K562 (cell line): Measurements from ENCODE around the gene PKIB. TPM values are rescaled to one million over a fixed set of nuclear protein-coding genes. Genes with fewer than 3 reads are reported as not detected.

Experiments
- ATAC-seq: fragments of 200-7000 bp; cut with Tn5 transposase; 3 replicates; pipeline ENCODE4 v1.9.1; 2020; ENCODE audit warnings: moderate library complexity
- BruUV-seq: library from RNA; stranded (reverse); fragments of 400-500 nt; replicated peaks from 2 replicates; lab custom pipeline; 2021; lab: Mats Ljungman, UMichigan
- CTCF ChIA-PET: fragments of 300-600 bp; formaldehyde crosslinking; extraction: SDS; loops from one replicate; lab custom pipeline; 2021; ENCODE audit warnings: low intra/inter-chr PET ratio; lab: Yijun Ruan, JAX
- POLR2A ChIA-PET: fragments of 300-600, 350-650 bp; sonication (Branson Sonifier 250); formaldehyde crosslinking; extraction: SDS; loops from one replicate; lab custom pipeline; 2021; ENCODE audit warnings: antibody characterized with exemption, inconsistent platforms; lab: Yijun Ruan, JAX
- DNase-seq, 4 experiments: peaks; one replicate each; pipeline versions ENCODE4 v3.0.0 to v3.0.0-alpha.2; 2011 to 2018; ENCODE audit warnings: low spot score in 3 of 4, mixed read lengths in 3 of 4; ENCODE audit errors: extremely low read depth in 1 of 4
- FAIRE-seq: peaks from 2 replicates; lab custom pipeline; 2011; peaks lifted over from hg19 to GRCh38; lab: Jason Lieb, UNC
- H2AFZ ChIP-seq: 2 replicates; pipeline ENCODE4 v1.6.0; 2011; ENCODE audit warnings: low read depth, low read length, control low read depth, inconsistent platforms
- H3K27ac ChIP-seq: fragments of 200-600 bp; 3 replicates; pipeline ENCODE4 v1.8.0; 2011; ENCODE audit warnings: low read depth, mild to moderate bottlenecking, control low read depth, inconsistent platforms, low read length, moderate library complexity, mixed read lengths; ENCODE audit errors: extremely low read depth
- H3K27me3 ChIP-seq, 2 experiments: fragments of 300-600 bp in 1 of 2; 2 replicates in 1 of 2; 3 replicates in 1 of 2; pipeline versions ENCODE4 v1.6.0 to v1.8.0; 2011; ENCODE audit warnings: inconsistent platforms in 2 of 2, low read length in 2 of 2, mild to moderate bottlenecking in 1 of 2, mixed read lengths in 1 of 2, moderate library complexity in 1 of 2; ENCODE audit not compliant: control insufficient read depth in 2 of 2, insufficient read depth in 2 of 2
- H3K36me3 ChIP-seq: fragments of 300-600 bp; 3 replicates; pipeline ENCODE4 v1.8.0; 2011; ENCODE audit warnings: mild to moderate bottlenecking, low read length, inconsistent platforms; ENCODE audit not compliant: control insufficient read depth, insufficient read depth
- H3K4me1 ChIP-seq, 2 experiments: fragments of 200-600 bp in 1 of 2; replicated peaks in 1 of 2; 2 replicates in 1 of 2; 3 replicates in 1 of 2; pipeline versions ENCODE4 v1.5.1 to v1.8.0; 2011; ENCODE audit warnings: inconsistent platforms in 2 of 2, low read length in 2 of 2, mild to moderate bottlenecking in 1 of 2, mixed read lengths in 1 of 2, moderate library complexity in 1 of 2; ENCODE audit not compliant: control insufficient read depth in 2 of 2, insufficient read depth in 2 of 2
- H3K4me2 ChIP-seq: 2 replicates; pipeline ENCODE4 v1.6.1; 2011; ENCODE audit warnings: low read length, control low read depth, inconsistent platforms, mixed read lengths; ENCODE audit not compliant: insufficient read depth
- H3K4me3 ChIP-seq: fragments of 200-600 bp; sonication (generic), shearing (Covaris generic); 2 replicates; pipeline ENCODE4 v1.5.1; 2016; ENCODE audit warnings: control low read depth, inconsistent platforms
- H3K79me2 ChIP-seq: fragments of 200-600 bp; 3 replicates; pipeline ENCODE4 v1.8.0; 2011; ENCODE audit warnings: low read length, inconsistent platforms; ENCODE audit not compliant: control insufficient read depth, insufficient read depth
- H3K9ac ChIP-seq, 2 experiments: 2 replicates each; pipeline versions ENCODE4 v1.6.0 to v1.6.1; 2011; ENCODE audit warnings: low read depth in 2 of 2, low read length in 2 of 2, control low read depth in 1 of 2, inconsistent platforms in 1 of 2, mild to moderate bottlenecking in 1 of 2, mixed read lengths in 1 of 2; ENCODE audit not compliant: insufficient read depth in 1 of 2
- H3K9me1 ChIP-seq: one replicate; pipeline ENCODE4 v1.6.0; 2011; ENCODE audit warnings: inconsistent platforms, mild to moderate bottlenecking, low read length, moderate library complexity; ENCODE audit not compliant: control insufficient read depth, insufficient read depth
- H3K9me3 ChIP-seq: replicated peaks from 2 replicates; pipeline ENCODE4 v1.5.1; 2011; ENCODE audit warnings: low read depth, low read length, inconsistent platforms; ENCODE audit not compliant: control insufficient read depth, insufficient read depth
- H4K20me1 ChIP-seq: replicated peaks from 2 replicates; pipeline ENCODE4 v1.6.1; 2011; ENCODE audit warnings: low read length, inconsistent platforms, mixed read lengths; ENCODE audit not compliant: control insufficient read depth, insufficient read depth
- DMBX1 ChIP-seq: fragments of 250-450 bp; sonication (Bioruptor Pico); IDR thresholded peaks from 2 replicates; pipeline ENCODE4 v1.8.0; 2022; ENCODE audit warnings: inconsistent platforms, mild to moderate bottlenecking, moderate library complexity, borderline replicate concordance
- GABPB2 ChIP-seq: fragments of 250-450 bp; sonication (Bioruptor Pico); conservative IDR thresholded peaks from 2 replicates; pipeline ENCODE4 v1.5.1; 2021; ENCODE audit warnings: mild to moderate bottlenecking
- HMGN3 ChIP-seq: IDR thresholded peaks from 2 replicates; pipeline ENCODE4 v1.6.1; 2011; ENCODE audit warnings: borderline replicate concordance, low read depth, mild to moderate bottlenecking, mixed read lengths, low read length; ENCODE audit not compliant: insufficient read length; ENCODE audit errors: extremely low read depth
- HNRNPLL ChIP-seq: fragments of 200-400 bp; formaldehyde crosslinking; IDR thresholded peaks from 2 replicates; pipeline ENCODE4 v1.6.1; 2017; ENCODE audit warnings: low read length, low read depth, mild to moderate bottlenecking; ENCODE audit not compliant: poor library complexity, severe bottlenecking
- MXI1 ChIP-seq: IDR thresholded peaks from 2 replicates; pipeline ENCODE4 v1.6.1; 2011; ENCODE audit warnings: low read depth, mild to moderate bottlenecking, improper control_type of control experiment, low read length
- MYC ChIP-seq, 2 experiments: fragments of 250-450 bp in 1 of 2; sonication (Bioruptor Pico) in 1 of 2; IDR thresholded peaks; 2 replicates each; pipeline versions ENCODE4 v1.5.1 to v1.6.1; 2012 to 2021; ENCODE audit warnings: low read depth in 2 of 2, borderline replicate concordance in 1 of 2, improper control_type of control experiment in 1 of 2, low read length in 1 of 2, mild to moderate bottlenecking in 1 of 2, moderate library complexity in 1 of 2
- RUNX1 ChIP-seq: sonication (generic); IDR thresholded peaks from 2 replicates; pipeline ENCODE4 v1.6.1; 2016; ENCODE audit warnings: antibody characterized with exemption, low read depth
- TAF1 ChIP-seq: IDR thresholded peaks from 2 replicates; pipeline ENCODE4 v1.6.1; 2011; ENCODE audit warnings: mild to moderate bottlenecking, low read length, moderate library complexity; ENCODE audit not compliant: insufficient read depth, control insufficient read depth, severe bottlenecking; ENCODE audit errors: extremely low read depth
- TAF7 ChIP-seq: fragments of 450-650 bp; IDR thresholded peaks from 2 replicates; pipeline ENCODE4 v1.6.1; 2016; ENCODE audit warnings: missing genetic modification characterization, missing compliant biosample characterization
- TFAM ChIP-seq: fragments of 250-450 bp; sonication (Bioruptor Pico); conservative IDR thresholded peaks from 2 replicates; pipeline ENCODE4 v1.5.0; 2021; ENCODE audit warnings: mild to moderate bottlenecking, moderate library complexity
- WGBS: fragments of 100-300 bp; shearing (Covaris generic); methylation state at CpG from one replicate; pipeline ENCODE4 v1.1.6; 2016; ENCODE audit warnings: low coverage, mixed read lengths; ENCODE audit not compliant: insufficient coverage; ENCODE audit errors: missing lambda C conversion rate; 5-methylcytosine and 5-hydroxymethylcytosine counted together
- in situ Hi-C: fragments of 300-500 bp; cut with MboI; formaldehyde crosslinking; loops from 4 replicates; pipeline ENCODE4 v1.15.0; 2018; ENCODE audit warnings: inconsistent platforms, mixed read lengths
- intact Hi-C: fragments of 100-400 bp; cut with micrococcal nuclease; formaldehyde crosslinking; loops from 2 replicates; pipeline ENCODE4 v1.14.2; 2022
- polyA plus RNA-seq, 8 experiments: library from polyadenylated mRNA; depleted of rRNA in 4 of 8; stranded (reverse) in 5 of 8; unstranded in 3 of 8; fragments of >200 nt; fragmentation: Nextera tagmentation in 2 of 8; fragmentation: Illumina TruSeq in 1 of 8; extraction: Ambion mirVana in 2 of 8; extraction: Trizol in 1 of 8; gene quantifications; 2 replicates each; pipeline versions ENCODE4 v1.2.1 to v1.2.3, GENCODE V29; 2011 to 2014; ENCODE audit warnings: inconsistent platforms in 1 of 8, missing spikeins in 1 of 8
- total RNA-seq, 7 experiments: library from RNA; depleted of rRNA in 6 of 7; stranded (reverse); fragments of >200 nt in 6 of 7; fragmentation: Illumina TruSeq in 2 of 7; extraction: Trizol in 2 of 7; gene quantifications; 2 replicates each; pipeline versions ENCODE4 v1.2.1 to v1.2.3, GENCODE V29; 2011 to 2021; ENCODE audit warnings: low replicate concordance in 1 of 7
- TF ChIP-seq, protein P1 (sequence below): fragments of 450-650 bp; IDR thresholded peaks from 2 replicates; pipeline ENCODE4 v1.6.1; 2017; ENCODE audit warnings: antibody characterized with exemption, mild to moderate bottlenecking

Gene PKIB
- total and polyA plus RNA-seq, 9 of the 15 experiments (the other 6 are each of a cell fraction or from before 2014, with no cell fraction given), result 14.8 to 37.5 (median 27.4) TPM

DNA sequence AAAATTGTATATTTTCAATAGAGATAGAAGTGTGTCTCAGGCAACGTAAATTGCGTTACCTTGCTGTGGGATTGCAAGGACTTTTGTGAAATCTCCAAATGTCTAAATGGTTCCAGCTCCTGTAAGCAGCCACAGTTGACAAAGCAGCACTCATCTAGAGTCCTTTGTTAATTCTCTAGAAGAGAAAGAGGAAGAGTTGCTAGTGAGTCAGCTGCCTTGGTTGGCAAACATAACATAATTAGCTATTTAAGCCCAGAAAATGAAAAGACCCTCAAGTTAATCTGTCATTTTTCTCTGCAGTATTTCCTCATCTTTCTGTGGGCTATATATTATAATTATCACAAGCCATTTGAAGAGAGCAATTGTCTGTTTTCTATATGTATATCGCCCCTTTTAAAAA, 102.9 kb downstream of the PKIB start (continued):
- no peak for TF ChIP-seq RUNX1
- TF ChIP-seq, protein P1, sequence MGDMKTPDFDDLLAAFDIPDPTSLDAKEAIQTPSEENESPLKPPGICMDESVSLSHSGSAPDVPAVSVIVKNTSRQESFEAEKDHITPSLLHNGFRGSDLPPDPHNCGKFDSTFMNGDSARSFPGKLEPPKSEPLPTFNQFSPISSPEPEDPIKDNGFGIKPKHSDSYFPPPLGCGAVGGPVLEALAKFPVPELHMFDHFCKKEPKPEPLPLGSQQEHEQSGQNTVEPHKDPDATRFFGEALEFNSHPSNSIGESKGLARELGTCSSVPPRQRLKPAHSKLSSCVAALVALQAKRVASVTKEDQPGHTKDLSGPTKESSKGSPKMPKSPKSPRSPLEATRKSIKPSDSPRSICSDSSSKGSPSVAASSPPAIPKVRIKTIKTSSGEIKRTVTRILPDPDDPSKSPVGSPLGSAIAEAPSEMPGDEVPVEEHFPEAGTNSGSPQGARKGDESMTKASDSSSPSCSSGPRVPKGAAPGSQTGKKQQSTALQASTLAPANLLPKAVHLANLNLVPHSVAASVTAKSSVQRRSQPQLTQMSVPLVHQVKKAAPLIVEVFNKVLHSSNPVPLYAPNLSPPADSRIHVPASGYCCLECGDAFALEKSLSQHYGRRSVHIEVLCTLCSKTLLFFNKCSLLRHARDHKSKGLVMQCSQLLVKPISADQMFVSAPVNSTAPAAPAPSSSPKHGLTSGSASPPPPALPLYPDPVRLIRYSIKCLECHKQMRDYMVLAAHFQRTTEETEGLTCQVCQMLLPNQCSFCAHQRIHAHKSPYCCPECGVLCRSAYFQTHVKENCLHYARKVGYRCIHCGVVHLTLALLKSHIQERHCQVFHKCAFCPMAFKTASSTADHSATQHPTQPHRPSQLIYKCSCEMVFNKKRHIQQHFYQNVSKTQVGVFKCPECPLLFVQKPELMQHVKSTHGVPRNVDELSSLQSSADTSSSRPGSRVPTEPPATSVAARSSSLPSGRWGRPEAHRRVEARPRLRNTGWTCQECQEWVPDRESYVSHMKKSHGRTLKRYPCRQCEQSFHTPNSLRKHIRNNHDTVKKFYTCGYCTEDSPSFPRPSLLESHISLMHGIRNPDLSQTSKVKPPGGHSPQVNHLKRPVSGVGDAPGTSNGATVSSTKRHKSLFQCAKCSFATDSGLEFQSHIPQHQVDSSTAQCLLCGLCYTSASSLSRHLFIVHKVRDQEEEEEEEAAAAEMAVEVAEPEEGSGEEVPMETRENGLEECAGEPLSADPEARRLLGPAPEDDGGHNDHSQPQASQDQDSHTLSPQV, result peak; percentile 8; the same call in 1 of the 2 replicates
- TF ChIP-seq HNRNPLL, result peak; percentile 12
- no peak for TF ChIP-seq HMGN3

DNA sequence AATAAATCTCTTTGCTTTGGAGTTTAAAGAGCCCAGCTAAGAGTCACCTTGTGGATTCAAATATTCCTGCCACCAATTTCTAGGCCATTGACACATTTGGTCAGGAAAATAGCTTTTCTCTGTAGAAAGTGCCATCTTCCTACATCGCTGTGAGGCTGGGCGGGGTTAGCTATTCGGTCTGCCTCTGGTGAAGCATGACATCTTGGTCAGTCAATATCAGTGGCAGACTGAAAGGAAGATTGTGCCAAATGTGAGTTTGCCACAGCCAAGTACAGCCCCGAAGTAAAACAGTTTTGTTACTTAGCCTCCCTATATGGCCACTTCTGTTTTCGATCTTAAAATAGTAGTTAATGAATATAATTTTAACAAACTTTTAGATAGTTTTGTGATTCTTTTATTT, 103.9 kb downstream of the PKIB start:
- Histone ChIP-seq H3K9me3 (no peaks in the 10 kb centered on the region), H3K4me1 (peaks cover 5 to 37% of the 10 kb centered on the region in 2 experiments; a peak in 3 of 5 replicates), H3K27ac (peak overlapping the region; percentile 74), H3K9me1 (no peaks in the 10 kb centered on the region), H3K4me2 (peak overlapping the region; percentile 21; the same call in 1 of the 2 replicates), H4K20me1 (no peaks in the 10 kb centered on the region), H3K4me3 (no peak overlapping the region), H3K9ac (peak overlapping the region in 1 of 2 experiments; percentile 58; a peak in 3 of 4 replicates), H3K79me2 (no peaks in the 10 kb centered on the region), H2AFZ (peak overlapping the region; percentile 78), H3K27me3 (no peaks in the 10 kb centered on the region), H3K36me3 (no peaks in the 10 kb centered on the region)
- ChIA-PET POLR2A (no interaction called here), CTCF (no interaction called here)
- in situ Hi-C loops (no loop called here), intact Hi-C loops (loop anchor here (5.0 kb wide), 2 partner anchors 242 to 312 kb away; partner anchors contain the start of gene SERINC1)
- FAIRE-seq, result peak; percentile 62
- no TSS peak for BruUV-seq
- peak; percentile 60 for ATAC-seq
- WGBS, result 14% methylated on average over 5 of the region's 5 CpGs
- peak in 1 of 4 experiments; percentile 61 for DNase-seq
- TF ChIP-seq DMBX1 (CRISPR knock-in tag), result peak; percentile 13; the same call in 1 of the 2 replicates
- no peak for TF ChIP-seq TAF7 (tag)
- no peak for TF ChIP-seq MYC (IDR thresholded peaks at IDR 0.05; ENCODE audit: low read depth, low read length)
- TF ChIP-seq MYC (CRISPR knock-in tag; IDR thresholded peaks at IDR 0.05; ENCODE audit: borderline replicate concordance, low read depth), result no peak
- no peak for TF ChIP-seq TAF1
- no peak for TF ChIP-seq MXI1
- TF ChIP-seq, protein P1, result peak; percentile 20; the same call in 1 of the 2 replicates
- no peak for TF ChIP-seq TFAM
- TF ChIP-seq GABPB2 (CRISPR knock-in tag), result no peak
